ENCODE measurements around the gene IL1B. TPM values are rescaled to one million over a fixed set of nuclear protein-coding genes. Genes with fewer than 3 reads are reported as not detected.

The IL1B gene
- total RNA-seq, 2 experiments from 2014 or later: 3.8 to 5.6 TPM

- no peak for TF ChIP-seq CTCF (IDR thresholded peaks at IDR 0.05)
- Mint-ChIP-seq H3K27me3 (peaks cover 22% of the 10 kb centered on the region), H3K36me3 (ENCODE audit: low read depth) (no peaks in the 10 kb centered on the region), H3K9me3 (no peaks in the 10 kb centered on the region), H3K4me1 (ENCODE audit: low read depth) (no peaks in the 10 kb centered on the region), H3K27ac (no peak overlapping the region), H3K4me3 (no peak overlapping the region)
- CTCF ChIA-PET: no interaction called here
- peak in 1 of 14 experiments; percentile 23 for DNase-seq
- Histone ChIP-seq H3K4me1 (ENCODE audit: insufficient read depth, low read length) (peaks cover 3% of the 10 kb centered on the region), H3K9me3 (ENCODE audit: control insufficient read depth in 1 of 2, insufficient read depth in 1 of 2, low read length in 2 of 2) (no peaks in the 10 kb centered on the region), H3K27ac (ENCODE audit: low read depth in 1 of 2, low read length in 2 of 2) (no peak overlapping the region), H3K4me3 (ENCODE audit: low read length) (peak overlapping the region; percentile 13), H3K36me3 (ENCODE audit: insufficient read depth, low read length) (no peaks in the 10 kb centered on the region), H3K27me3 (ENCODE audit: control insufficient read depth in 1 of 2, insufficient read depth in 2 of 2, low read length in 2 of 2) (no peaks in the 10 kb centered on the region)
- intact Hi-C loops (cut with DNase I, micrococcal nuclease): no loop called here
- ATAC-seq (ENCODE audit: poor library complexity): no peak
- POLR2A ChIA-PET: no interaction called here
Measured at GRCh38 chr2:112836163-112836560, 417 bp downstream of the IL1B start.

- Histone ChIP-seq H3K9me3 (ENCODE audit: control insufficient read depth in 1 of 2, insufficient read depth in 1 of 2, low read length in 2 of 2) (no peaks in the 10 kb centered on the region), H3K4me1 (ENCODE audit: insufficient read depth, low read length) (peaks cover 3% of the 10 kb centered on the region), H3K27me3 (ENCODE audit: control insufficient read depth in 1 of 2, insufficient read depth in 2 of 2, low read length in 2 of 2) (no peaks in the 10 kb centered on the region), H3K4me3 (ENCODE audit: low read length) (peak overlapping the region; percentile 13), H3K27ac (ENCODE audit: low read depth in 1 of 2, low read length in 2 of 2) (no peak overlapping the region), H3K36me3 (ENCODE audit: insufficient read depth, low read length) (no peaks in the 10 kb centered on the region)
- no peak for TF ChIP-seq CTCF (IDR thresholded peaks at IDR 0.05)
- H3K27ac Mint-ChIP-seq: no peak overlapping the region
- peak in 1 of 14 experiments; percentile 19 for DNase-seq
- no peaks in the 10 kb centered on the region for H3K4me1 Mint-ChIP-seq (ENCODE audit: low read depth)
- no peaks in the 10 kb centered on the region for H3K36me3 Mint-ChIP-seq (ENCODE audit: low read depth)
- CTCF ChIA-PET: no interaction called here
- POLR2A ChIA-PET: no interaction called here
- no peak overlapping the region for H3K4me3 Mint-ChIP-seq
- ATAC-seq (ENCODE audit: poor library complexity): no peak
- peaks cover 20% of the 10 kb centered on the region for H3K27me3 Mint-ChIP-seq
- H3K9me3 Mint-ChIP-seq: no peaks in the 10 kb centered on the region
- intact Hi-C loops (cut with DNase I, micrococcal nuclease): no loop called here
Measured at GRCh38 chr2:112835536-112836162, 930 bp downstream of the IL1B start.

- ATAC-seq (ENCODE audit: poor library complexity): no peak
Measured at GRCh38 chr2:112835061-112835501, 1.5 kb downstream of the IL1B start.

More at GRCh38 chr2:112835061-112835501, 1.5 kb downstream of the IL1B start:
- peaks cover 3% of the 10 kb centered on the region for H3K4me1 ChIP-seq (ENCODE audit: insufficient read depth, low read length)
- Mint-ChIP-seq H3K9me3 (no peaks in the 10 kb centered on the region), H3K4me3 (no peak overlapping the region), H3K4me1 (ENCODE audit: low read depth) (no peaks in the 10 kb centered on the region), H3K27me3 (peaks cover 14% of the 10 kb centered on the region), H3K27ac (no peak overlapping the region), H3K36me3 (ENCODE audit: low read depth) (no peaks in the 10 kb centered on the region)
- no peaks in the 10 kb centered on the region for H3K27me3 ChIP-seq (ENCODE audit: control insufficient read depth in 1 of 2, insufficient read depth in 2 of 2, low read length in 2 of 2)
- ChIA-PET POLR2A (no interaction called here), CTCF (no interaction called here)
- peak in 1 of 14 experiments; percentile 19 for DNase-seq
- peak overlapping the region; percentile 13 for H3K4me3 ChIP-seq (ENCODE audit: low read length)
- no peak for TF ChIP-seq CTCF (IDR thresholded peaks at IDR 0.05)
- no peaks in the 10 kb centered on the region for H3K9me3 ChIP-seq (ENCODE audit: control insufficient read depth in 1 of 2, insufficient read depth in 1 of 2, low read length in 2 of 2)
- no peak overlapping the region for H3K27ac ChIP-seq (ENCODE audit: low read depth in 1 of 2, low read length in 2 of 2)
- intact Hi-C loops (cut with DNase I, micrococcal nuclease): no loop called here
- H3K36me3 ChIP-seq (ENCODE audit: insufficient read depth, low read length): no peaks in the 10 kb centered on the region
